ENCODE results near the gene RERE.

Gene RERE

DNA sequence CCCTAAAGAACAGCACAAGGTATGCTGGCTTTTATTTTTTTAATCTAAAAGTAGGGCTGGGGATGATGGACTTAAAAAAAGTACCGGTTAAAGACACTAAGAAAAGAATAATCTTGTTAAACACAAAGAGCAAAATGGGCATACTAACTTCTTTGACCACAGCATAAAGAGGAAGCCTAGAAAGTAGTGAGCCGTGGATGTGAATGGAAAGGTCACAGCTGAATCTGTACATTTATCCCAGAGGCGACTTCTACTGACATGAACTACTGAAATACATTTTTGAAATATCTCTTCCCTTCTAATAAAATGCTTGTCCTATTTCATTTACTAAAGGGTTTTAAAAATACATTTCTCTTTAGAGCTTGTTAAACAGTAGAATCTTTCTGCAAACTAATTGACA lies 358.8 kb downstream of the RERE start:
- no peak overlapping the region for H3K4me3 ChIP-seq (ENCODE audit: low read depth, low read length)
- TF ChIP-seq, protein P1, sequence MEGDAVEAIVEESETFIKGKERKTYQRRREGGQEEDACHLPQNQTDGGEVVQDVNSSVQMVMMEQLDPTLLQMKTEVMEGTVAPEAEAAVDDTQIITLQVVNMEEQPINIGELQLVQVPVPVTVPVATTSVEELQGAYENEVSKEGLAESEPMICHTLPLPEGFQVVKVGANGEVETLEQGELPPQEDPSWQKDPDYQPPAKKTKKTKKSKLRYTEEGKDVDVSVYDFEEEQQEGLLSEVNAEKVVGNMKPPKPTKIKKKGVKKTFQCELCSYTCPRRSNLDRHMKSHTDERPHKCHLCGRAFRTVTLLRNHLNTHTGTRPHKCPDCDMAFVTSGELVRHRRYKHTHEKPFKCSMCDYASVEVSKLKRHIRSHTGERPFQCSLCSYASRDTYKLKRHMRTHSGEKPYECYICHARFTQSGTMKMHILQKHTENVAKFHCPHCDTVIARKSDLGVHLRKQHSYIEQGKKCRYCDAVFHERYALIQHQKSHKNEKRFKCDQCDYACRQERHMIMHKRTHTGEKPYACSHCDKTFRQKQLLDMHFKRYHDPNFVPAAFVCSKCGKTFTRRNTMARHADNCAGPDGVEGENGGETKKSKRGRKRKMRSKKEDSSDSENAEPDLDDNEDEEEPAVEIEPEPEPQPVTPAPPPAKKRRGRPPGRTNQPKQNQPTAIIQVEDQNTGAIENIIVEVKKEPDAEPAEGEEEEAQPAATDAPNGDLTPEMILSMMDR (IDR thresholded peaks at IDR 0.05; ENCODE audit: insufficient read depth, low read depth, low read length, missing control alignments): no peak
- no peak for DNase-seq (ENCODE audit: low read depth)

DNA sequence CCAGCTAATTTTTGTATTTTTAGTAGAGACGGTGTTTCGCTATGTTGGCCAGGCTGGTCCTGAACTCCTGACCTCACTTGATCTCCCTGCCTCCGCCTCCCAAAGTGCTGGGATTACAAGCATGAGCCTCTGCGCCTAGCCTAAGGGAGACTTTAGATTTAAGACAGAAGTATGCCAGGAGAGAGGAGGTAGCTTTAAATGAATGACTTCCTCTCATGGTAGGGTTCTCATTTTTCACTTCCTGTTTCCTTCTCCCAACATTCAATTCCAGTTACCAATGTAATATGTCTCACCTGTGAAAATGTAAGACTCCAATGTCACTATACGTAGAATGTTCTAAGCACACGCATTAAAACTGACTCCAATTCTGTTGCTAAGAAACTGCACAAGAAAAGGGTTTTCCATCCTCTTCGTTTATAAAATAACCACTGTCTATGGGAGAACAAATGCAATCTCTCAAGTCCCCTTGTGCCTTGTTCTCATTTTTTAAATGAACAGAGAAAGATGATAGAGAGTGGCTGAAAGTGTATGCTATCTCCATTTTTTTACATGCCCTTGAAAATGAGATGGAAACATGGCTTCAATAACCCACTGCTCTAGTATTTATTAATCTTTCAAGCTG lies 359.6 kb downstream of the RERE start:
- DNase-seq (ENCODE audit: low read depth): no peak
- no peak overlapping the region for H3K4me3 ChIP-seq (ENCODE audit: low read depth, low read length)
- TF ChIP-seq, protein P1 (IDR thresholded peaks at IDR 0.05; ENCODE audit: insufficient read depth, low read depth, low read length, missing control alignments): no peak

DNA sequence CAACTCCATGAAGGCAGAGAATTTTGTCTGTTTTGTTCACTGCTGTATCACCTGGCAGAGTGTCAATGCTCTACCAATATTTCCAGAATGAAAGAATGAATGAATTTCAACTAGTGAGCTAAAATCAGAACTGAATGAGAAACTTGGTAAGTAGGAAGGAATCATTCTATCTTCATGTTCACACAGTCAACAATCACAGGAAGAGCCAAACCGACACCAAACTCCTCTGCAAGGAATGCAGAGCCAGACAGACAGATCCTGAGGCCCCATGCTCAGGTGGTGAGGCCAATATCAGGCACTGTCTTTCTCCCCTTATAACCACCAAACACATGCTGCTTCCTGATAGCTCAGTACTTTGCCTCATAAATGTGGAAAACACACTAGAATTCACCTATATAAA lies 360.4 kb downstream of the RERE start:
- TF ChIP-seq, protein P1 (IDR thresholded peaks at IDR 0.05; ENCODE audit: insufficient read depth, low read depth, low read length, missing control alignments): no peak

DNA sequence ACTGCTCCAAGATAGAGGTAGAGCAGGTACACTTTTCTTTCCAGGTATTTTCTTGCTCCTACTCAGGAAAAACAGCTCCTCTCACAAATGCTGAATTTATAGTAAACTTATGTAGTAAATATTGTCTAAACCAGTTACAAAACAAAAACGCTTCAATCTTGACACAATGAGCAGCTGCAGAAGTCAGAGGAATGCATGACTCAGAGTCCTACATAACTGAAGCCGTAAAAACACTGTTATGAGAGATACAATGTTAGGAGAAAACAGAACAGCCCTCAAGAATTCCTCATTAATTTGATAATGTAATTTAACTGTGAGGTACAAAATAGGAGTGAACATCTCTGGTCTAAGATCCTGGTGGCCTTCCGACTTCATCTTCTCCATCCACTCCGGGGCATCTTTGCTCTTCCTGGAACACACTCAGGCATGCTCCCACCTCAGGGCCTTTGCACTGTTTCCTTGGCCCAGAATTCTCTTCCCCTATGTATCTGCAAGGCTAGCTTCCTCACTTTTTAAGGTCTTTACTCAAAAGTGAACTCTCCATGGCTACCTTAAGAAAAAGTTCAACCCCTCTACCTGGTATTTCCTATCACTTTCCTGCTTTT lies 361.0 kb downstream of the RERE start:
- DNase-seq (ENCODE audit: low read depth): no peak
- H3K4me3 ChIP-seq (ENCODE audit: low read depth, low read length): no peak overlapping the region
- TF ChIP-seq, protein P1 (IDR thresholded peaks at IDR 0.05; ENCODE audit: insufficient read depth, low read depth, low read length, missing control alignments): no peak

More for the DNA sequence above, 360.4 kb downstream of the RERE start:
- no peak overlapping the region for H3K4me3 ChIP-seq (ENCODE audit: low read depth, low read length)
- no peak for DNase-seq (ENCODE audit: low read depth)

DNA sequence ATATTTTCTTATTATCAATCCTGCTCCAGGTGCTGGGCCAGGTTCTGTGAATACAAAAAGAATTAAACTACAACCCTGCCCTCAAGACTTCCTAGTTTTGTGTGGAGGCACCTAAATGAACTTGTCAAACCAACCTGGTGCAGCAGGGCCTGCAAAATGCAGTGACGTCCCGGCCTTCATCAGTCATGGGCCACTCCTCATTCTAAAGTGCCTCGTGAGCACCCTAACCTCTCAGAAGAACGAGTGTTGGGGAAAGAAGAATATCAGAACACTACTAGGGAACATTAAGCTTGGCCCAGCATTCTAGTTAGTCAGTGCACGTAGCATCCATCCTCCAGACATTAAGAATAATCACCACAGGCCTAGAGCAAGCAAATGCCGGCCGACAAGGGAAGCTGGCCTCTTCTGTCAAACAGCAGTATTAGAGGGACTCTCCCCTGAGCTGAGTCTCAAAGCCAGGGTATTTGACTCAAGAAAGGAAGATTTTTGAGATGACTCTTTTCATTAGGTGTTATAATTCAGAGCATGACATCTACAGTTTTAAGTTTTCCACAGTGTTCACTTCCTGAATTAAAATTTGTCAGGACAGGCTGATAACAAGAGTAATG lies 361.6 kb downstream of the RERE start:
- no peak overlapping the region for H3K4me3 ChIP-seq (ENCODE audit: low read depth, low read length)
- TF ChIP-seq, protein P1 (IDR thresholded peaks at IDR 0.05; ENCODE audit: insufficient read depth, low read depth, low read length, missing control alignments): no peak

DNA sequence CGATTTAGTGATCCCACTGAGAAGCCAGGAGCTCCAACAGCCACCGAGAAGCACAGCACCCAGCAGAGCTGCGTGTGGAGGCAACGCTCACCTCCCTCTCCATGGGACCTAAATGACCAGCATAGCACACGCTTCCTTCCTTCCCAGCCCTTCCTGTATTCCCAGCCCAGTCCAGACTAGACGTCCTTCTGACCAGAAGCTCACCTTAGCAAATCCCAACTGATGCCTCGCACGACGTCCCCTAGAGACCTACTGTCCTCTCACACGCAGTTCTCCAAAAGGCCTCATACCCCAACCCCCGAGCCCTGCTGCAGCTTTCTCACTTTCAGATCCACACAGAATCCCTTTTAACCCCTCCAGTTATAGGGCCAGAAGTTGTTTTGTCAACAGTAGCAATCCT lies 367.1 kb downstream of the RERE start:
- no peak for DNase-seq (ENCODE audit: low read depth)
- H3K4me3 ChIP-seq (ENCODE audit: low read depth, low read length): no peak overlapping the region
- TF ChIP-seq, protein P1 (IDR thresholded peaks at IDR 0.05; ENCODE audit: insufficient read depth, low read depth, low read length, missing control alignments): no peak

More for the DNA sequence above, 361.6 kb downstream of the RERE start:
- no peak for DNase-seq (ENCODE audit: low read depth)
